RWPE2 (cell line): ENCODE data around the gene CD276.

Experiments used
- ATAC-seq: fragments of 200-7000 bp; cut with Tn5 transposase; 3 replicates; pipeline ENCODE4 v1.9.1; 2021; ENCODE audit warnings: low read depth
- DNase-seq: peaks from one replicate; pipeline ENCODE4 v3.0.0-alpha.2; 2020; ENCODE audit warnings: low spot score
- H3K27ac ChIP-seq: fragments of 450-650 bp; 2 replicates; pipeline ENCODE4 v1.5.1; 2017; ENCODE audit warnings: mild to moderate bottlenecking; ENCODE audit not compliant: poor library complexity, severe bottlenecking
- H3K27me3 ChIP-seq: fragments of 250-450 bp; sonication (Bioruptor Pico); 2 replicates; pipeline ENCODE4 v1.5.1; 2021; ENCODE audit warnings: mild to moderate bottlenecking, moderate library complexity; ENCODE audit not compliant: insufficient read depth, poor library complexity, severe bottlenecking
- H3K36me3 ChIP-seq: fragments of 250-450 bp; sonication (Bioruptor Pico); 2 replicates; pipeline ENCODE4 v1.5.1; 2020; ENCODE audit warnings: low read depth, mild to moderate bottlenecking, moderate library complexity
- H3K4me1 ChIP-seq: fragments of 250-450 bp; sonication (Bioruptor Pico); 2 replicates; pipeline ENCODE4 v1.5.1; 2021; ENCODE audit warnings: mild to moderate bottlenecking, moderate library complexity; ENCODE audit not compliant: insufficient read depth, poor library complexity, severe bottlenecking
- H3K4me3 ChIP-seq: fragments of 250-450 bp; sonication (Bioruptor Pico); 2 replicates; pipeline ENCODE4 v1.5.1; 2021; ENCODE audit warnings: mild to moderate bottlenecking, moderate library complexity; ENCODE audit not compliant: severe bottlenecking
- H3K9me3 ChIP-seq: fragments of 250-450 bp; sonication (Bioruptor Pico); 2 replicates; pipeline ENCODE4 v1.5.1; 2021; ENCODE audit warnings: mild to moderate bottlenecking, moderate library complexity; ENCODE audit not compliant: severe bottlenecking
- TF ChIP-seq, protein P1 (sequence below): fragments of 450-650 bp; IDR thresholded peaks from one replicate; pipeline ENCODE4 v1.5.1; 2017; ENCODE audit warnings: mild to moderate bottlenecking, moderate library complexity; ENCODE audit not compliant: poor library complexity, severe bottlenecking

CD276 gene

DNA sequence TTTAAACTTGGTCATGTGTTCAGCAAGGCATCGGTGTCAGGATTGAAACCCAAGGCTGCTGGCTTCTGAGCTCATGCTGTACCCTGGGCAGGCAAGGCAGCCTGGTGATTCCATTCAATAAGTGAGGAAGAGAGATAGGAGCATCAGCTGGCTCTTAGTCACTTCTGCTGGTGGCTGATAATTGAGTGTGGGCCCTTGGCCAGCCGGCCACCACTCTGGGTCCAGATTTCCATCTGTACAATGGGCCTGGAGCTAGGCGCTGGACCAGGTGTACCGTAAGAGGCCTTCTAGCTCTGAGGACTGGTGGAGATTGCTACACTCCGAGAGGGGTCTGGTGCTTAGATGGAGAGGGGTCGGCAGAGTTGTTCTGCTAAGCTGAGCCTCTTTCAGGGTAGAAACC, 4.3 kb downstream of the CD276 start:
- Histone ChIP-seq H3K36me3 (peaks cover 14% of the 10 kb centered on the region; the same call in 1 of the 2 replicates), H3K4me1 (peaks cover 54% of the 10 kb centered on the region), H3K4me3 (no peak overlapping the region), H3K9me3 (no peaks in the 10 kb centered on the region), H3K27me3 (no peaks in the 10 kb centered on the region), H3K27ac (peak overlapping the region; percentile 77)
- DNase-seq (no peak), ATAC-seq (no peak)
- TF ChIP-seq, protein P1, sequence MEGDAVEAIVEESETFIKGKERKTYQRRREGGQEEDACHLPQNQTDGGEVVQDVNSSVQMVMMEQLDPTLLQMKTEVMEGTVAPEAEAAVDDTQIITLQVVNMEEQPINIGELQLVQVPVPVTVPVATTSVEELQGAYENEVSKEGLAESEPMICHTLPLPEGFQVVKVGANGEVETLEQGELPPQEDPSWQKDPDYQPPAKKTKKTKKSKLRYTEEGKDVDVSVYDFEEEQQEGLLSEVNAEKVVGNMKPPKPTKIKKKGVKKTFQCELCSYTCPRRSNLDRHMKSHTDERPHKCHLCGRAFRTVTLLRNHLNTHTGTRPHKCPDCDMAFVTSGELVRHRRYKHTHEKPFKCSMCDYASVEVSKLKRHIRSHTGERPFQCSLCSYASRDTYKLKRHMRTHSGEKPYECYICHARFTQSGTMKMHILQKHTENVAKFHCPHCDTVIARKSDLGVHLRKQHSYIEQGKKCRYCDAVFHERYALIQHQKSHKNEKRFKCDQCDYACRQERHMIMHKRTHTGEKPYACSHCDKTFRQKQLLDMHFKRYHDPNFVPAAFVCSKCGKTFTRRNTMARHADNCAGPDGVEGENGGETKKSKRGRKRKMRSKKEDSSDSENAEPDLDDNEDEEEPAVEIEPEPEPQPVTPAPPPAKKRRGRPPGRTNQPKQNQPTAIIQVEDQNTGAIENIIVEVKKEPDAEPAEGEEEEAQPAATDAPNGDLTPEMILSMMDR = no peak

DNA sequence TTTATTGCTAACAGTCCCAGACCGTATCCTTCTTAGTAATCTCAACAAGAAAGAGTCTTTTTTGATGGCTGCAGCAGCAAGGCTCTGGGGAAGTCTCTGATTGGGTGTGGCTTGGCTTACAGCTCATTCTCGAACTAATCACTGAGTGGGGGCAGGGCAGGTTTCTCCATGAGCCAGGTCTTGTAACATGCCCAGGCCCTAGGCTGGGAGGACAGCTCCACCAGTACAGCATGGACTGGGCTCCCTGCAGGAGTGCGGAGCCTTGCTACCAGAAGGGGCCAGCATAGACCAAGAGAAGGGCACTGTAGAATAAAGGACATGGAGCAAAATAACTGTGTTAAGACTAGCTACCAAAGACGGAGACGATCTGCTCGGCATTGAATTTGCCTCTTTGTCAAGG, 7.2 kb downstream of the CD276 start:
- Histone ChIP-seq H3K27ac (peak overlapping the region; percentile 6), H3K27me3 (no peaks in the 10 kb centered on the region), H3K4me3 (no peak overlapping the region), H3K36me3 (peaks cover 14% of the 10 kb centered on the region; the same call in 1 of the 2 replicates), H3K9me3 (no peaks in the 10 kb centered on the region), H3K4me1 (peaks cover 55% of the 10 kb centered on the region)
- DNase-seq = peak; percentile 87
- peak; percentile 60 for ATAC-seq
- TF ChIP-seq, protein P1 = peak; percentile 30

DNA sequence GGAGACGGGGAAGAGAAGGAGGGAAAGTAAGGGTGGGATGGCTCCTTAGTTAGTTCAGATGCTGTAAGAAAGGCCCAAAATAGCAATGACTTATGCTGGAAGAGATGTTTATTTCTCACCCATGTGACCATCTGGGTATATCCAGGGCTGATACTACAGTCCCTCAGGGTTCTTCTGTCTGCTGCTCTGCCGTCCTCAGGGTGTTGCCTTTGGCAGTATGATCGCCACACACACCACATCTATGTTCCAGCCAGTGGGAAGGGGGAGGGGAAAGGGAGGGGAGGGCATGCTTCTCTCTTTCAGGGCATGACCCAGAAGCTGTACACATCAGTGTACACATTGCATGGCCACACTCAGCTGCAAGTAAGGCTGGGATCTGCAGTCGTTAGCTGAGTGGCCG, 10.2 kb downstream of the CD276 start:
- peaks cover 35% of the 10 kb centered on the region for H3K4me1 ChIP-seq

DNA sequence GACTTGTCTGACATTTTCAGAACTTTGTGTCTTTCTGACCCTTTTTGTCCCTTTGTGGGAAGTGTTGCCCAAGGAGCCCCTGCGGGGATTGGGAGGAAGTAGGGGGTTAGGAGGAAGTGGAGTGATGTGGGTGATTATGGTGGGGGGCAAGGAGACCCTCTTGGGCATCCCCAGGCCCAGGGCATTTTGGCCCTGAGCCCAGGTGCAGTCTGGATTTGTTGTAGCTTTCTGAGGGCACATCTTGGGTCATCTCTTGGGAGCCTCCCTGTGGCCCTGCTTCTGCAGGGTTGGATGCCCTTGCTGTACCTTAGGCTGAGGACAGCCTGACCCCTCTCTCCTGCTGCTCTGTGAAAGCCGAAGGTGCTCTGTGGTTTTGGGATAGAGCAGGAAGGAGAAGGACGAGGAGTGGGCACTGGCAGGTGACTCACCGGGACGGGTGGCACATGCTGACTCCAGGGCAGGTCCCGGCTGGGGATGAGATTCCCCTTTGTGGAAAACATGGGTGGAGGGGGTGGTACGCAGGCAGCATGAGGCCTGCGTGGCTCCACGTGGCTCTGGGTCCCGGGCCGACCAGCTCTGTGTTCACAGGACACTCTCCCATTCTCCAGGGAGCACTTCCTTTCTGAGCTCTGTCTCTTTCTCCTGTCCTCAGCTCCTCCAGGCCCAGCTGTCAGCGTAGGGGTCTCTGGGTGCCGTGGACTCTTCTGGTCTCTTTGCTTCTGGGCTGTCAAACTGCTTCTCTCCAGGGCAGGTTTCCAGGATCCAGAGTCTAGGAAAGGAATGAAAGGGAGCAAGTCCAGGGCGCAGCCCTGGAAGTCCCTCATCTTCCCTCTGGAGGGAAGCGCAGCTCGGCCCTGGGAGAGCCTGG, 11.8 kb downstream of the CD276 start:
- Histone ChIP-seq H3K27ac (peak overlapping the region; percentile 91), H3K9me3 (no peaks in the 10 kb centered on the region), H3K4me1 (peaks cover 29% of the 10 kb centered on the region), H3K4me3 (no peak overlapping the region), H3K27me3 (no peaks in the 10 kb centered on the region), H3K36me3 (peaks cover 39% of the 10 kb centered on the region)
- TF ChIP-seq, protein P1 = no peak
- ATAC-seq (no peak), DNase-seq (no peak)

More for the DNA sequence above, 10.2 kb downstream of the CD276 start:
- no peak for DNase-seq
- H3K36me3 ChIP-seq = peaks cover 30% of the 10 kb centered on the region
- H3K27ac ChIP-seq = peak overlapping the region; percentile 91
- H3K4me3 ChIP-seq = no peak overlapping the region
- no peaks in the 10 kb centered on the region for H3K9me3 ChIP-seq
- ATAC-seq = no peak
- no peaks in the 10 kb centered on the region for H3K27me3 ChIP-seq
- TF ChIP-seq, protein P1 = no peak

DNA sequence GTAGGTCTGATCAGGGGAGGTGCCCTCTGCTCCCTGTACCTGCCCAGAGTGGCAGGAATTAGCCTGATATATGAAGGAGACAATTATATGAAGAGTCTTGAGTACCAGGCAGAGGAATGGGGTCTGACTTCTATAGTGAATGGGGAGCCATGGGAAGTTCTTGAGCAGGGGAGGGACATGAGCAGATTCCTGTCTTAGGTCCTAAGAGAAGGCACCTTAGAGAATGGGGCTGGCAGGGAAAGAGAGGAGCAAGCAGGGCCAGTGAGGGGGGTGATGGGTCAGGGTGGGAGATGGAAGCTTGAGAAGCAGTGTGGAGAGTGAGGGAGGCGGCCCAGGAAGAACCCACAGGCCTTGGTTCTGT, 12.4 kb downstream of the CD276 start:
- H3K27me3 ChIP-seq = no peaks in the 10 kb centered on the region
- DNase-seq = no peak
- ATAC-seq = no peak
- H3K36me3 ChIP-seq = peaks cover 39% of the 10 kb centered on the region
- H3K9me3 ChIP-seq = no peaks in the 10 kb centered on the region
- peaks cover 23% of the 10 kb centered on the region for H3K4me1 ChIP-seq
- H3K27ac ChIP-seq = peak overlapping the region; percentile 91
- TF ChIP-seq, protein P1 = no peak
- H3K4me3 ChIP-seq = no peak overlapping the region
